Mesothelial cell of epicardium (in vitro differentiated cells): ENCODE data around the gene KCNG4. TPM values are rescaled to one million over a fixed set of nuclear protein-coding genes. Genes with fewer than 3 reads are reported as not detected.
"Not testable (repeated sequence)": the region's sequence is repeated elsewhere in the genome, so short reads cannot be mapped to it uniquely, and the experiment has no call there.

Experiments used
- DNase-seq, 2 experiments: peaks; one replicate each; pipeline ENCODE4 v3.0.0; 2021; ENCODE audit warnings: low spot score in 2 of 2; ENCODE audit not compliant: unreplicated experiment in 2 of 2
- H3K27ac Mint-ChIP-seq: 2 replicates; pipeline ENCODE4 v1.8.0; 2021; ENCODE audit warnings: mixed read lengths
- H3K27me3 Mint-ChIP-seq: 2 replicates; pipeline ENCODE4 v1.8.0; 2021; ENCODE audit warnings: low read depth, mixed read lengths
- H3K36me3 Mint-ChIP-seq: 2 replicates; pipeline ENCODE4 v1.8.0; 2021; ENCODE audit warnings: mixed read lengths
- H3K4me1 Mint-ChIP-seq: 2 replicates; pipeline ENCODE4 v1.8.0; 2021; ENCODE audit warnings: mixed read lengths
- H3K4me3 Mint-ChIP-seq: 2 replicates; pipeline ENCODE4 v1.8.0; 2021; ENCODE audit warnings: mild to moderate bottlenecking, moderate library complexity, mixed read lengths
- H3K9me3 Mint-ChIP-seq: 2 replicates; pipeline ENCODE4 v1.8.0; 2021; ENCODE audit warnings: mixed read lengths
- CTCF ChIP-seq: fragments of 200-600 bp; sonication (generic); IDR thresholded peaks from one replicate; pipeline ENCODE4 v1.5.0; 2021; ENCODE audit warnings: antibody characterized with exemption; ENCODE audit not compliant: unreplicated experiment
- total RNA-seq: library from RNA; stranded (reverse); gene quantifications from 3 replicates; pipeline ENCODE4 v1.2.1, GENCODE V29; 2021

KCNG4 gene
- total RNA-seq, 1 donor from 2014 or later, result not detected

- Mint-ChIP-seq H3K4me1 (no peaks in the 10 kb centered on the region), H3K27ac (no peak overlapping the region), H3K4me3 (no peak overlapping the region), H3K9me3 (peaks cover 8% of the 10 kb centered on the region), H3K27me3 (no peaks in the 10 kb centered on the region), H3K36me3 (no peaks in the 10 kb centered on the region)
- TF ChIP-seq CTCF, result no peak
- no peak for DNase-seq
Measured at GRCh38 chr16:84207251-84207650, 32.6 kb downstream of the KCNG4 start.

- no peak for DNase-seq
- H3K4me1 Mint-ChIP-seq, result no peaks in the 10 kb centered on the region
- H3K36me3 Mint-ChIP-seq, result no peaks in the 10 kb centered on the region
- TF ChIP-seq CTCF, result no peak
- no peak overlapping the region for H3K27ac Mint-ChIP-seq
- H3K9me3 Mint-ChIP-seq, result peaks cover 8% of the 10 kb centered on the region
- no peak overlapping the region for H3K4me3 Mint-ChIP-seq
- H3K27me3 Mint-ChIP-seq, result no peaks in the 10 kb centered on the region
Measured at GRCh38 chr16:84205976-84206691, 33.7 kb downstream of the KCNG4 start.

- not testable (repeated sequence) for H3K27me3 Mint-ChIP-seq, DNase-seq, H3K9me3 Mint-ChIP-seq, H3K4me1 Mint-ChIP-seq, H3K4me3 Mint-ChIP-seq, H3K36me3 Mint-ChIP-seq, H3K27ac Mint-ChIP-seq
Measured at GRCh38 chr16:84205123-84205522, 34.7 kb downstream of the KCNG4 start.

- not testable (repeated sequence) for H3K36me3 Mint-ChIP-seq, H3K9me3 Mint-ChIP-seq, H3K4me1 Mint-ChIP-seq, H3K4me3 Mint-ChIP-seq, H3K27ac Mint-ChIP-seq, DNase-seq, H3K27me3 Mint-ChIP-seq
Measured at GRCh38 chr16:84204551-84204950, 35.3 kb downstream of the KCNG4 start.

GRCh38 chr16:84199861-84200260 lies 40.0 kb downstream of the KCNG4 start:
- TF ChIP-seq CTCF, result no peak
- Mint-ChIP-seq H3K36me3 (no peaks in the 10 kb centered on the region), H3K27ac (no peak overlapping the region), H3K27me3 (no peaks in the 10 kb centered on the region), H3K4me1 (peaks cover 17% of the 10 kb centered on the region), H3K9me3 (peaks cover 4% of the 10 kb centered on the region), H3K4me3 (no peak overlapping the region)
- no peak for DNase-seq

GRCh38 chr16:84199097-84199496 lies 40.7 kb downstream of the KCNG4 start:
- no peak for DNase-seq
- H3K9me3 Mint-ChIP-seq, result peaks cover 4% of the 10 kb centered on the region
- no peak overlapping the region for H3K27ac Mint-ChIP-seq
- no peaks in the 10 kb centered on the region for H3K27me3 Mint-ChIP-seq
- H3K4me3 Mint-ChIP-seq, result no peak overlapping the region
- H3K4me1 Mint-ChIP-seq, result peaks cover 17% of the 10 kb centered on the region
- no peak for TF ChIP-seq CTCF
- no peaks in the 10 kb centered on the region for H3K36me3 Mint-ChIP-seq

DNA sequence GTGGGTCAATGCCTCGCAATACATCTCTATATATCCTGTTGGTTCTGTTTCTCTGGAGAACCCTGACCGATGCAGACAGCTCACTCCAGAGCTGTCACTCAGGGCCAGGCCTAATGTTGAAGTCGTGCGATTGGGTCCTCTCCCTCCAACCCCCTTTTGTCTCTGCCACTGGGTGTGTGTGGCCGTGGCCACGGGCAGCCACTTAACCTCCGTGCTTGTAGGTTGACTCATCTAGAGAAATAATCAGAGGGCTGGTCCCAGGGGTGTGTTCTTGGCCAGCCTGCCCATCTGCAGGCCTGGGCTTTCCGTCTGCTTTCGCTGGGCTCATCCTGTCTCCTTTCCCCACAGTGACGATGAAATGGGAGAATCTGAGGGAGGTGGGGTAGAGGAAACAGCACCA lies 41.4 kb downstream of the KCNG4 start:
- DNase-seq, result no peak
- Mint-ChIP-seq H3K36me3 (no peaks in the 10 kb centered on the region), H3K27me3 (no peaks in the 10 kb centered on the region), H3K27ac (no peak overlapping the region), H3K9me3 (peaks cover 4% of the 10 kb centered on the region), H3K4me3 (no peak overlapping the region), H3K4me1 (peaks cover 17% of the 10 kb centered on the region)
- no peak for TF ChIP-seq CTCF
